ENCODE measurements around the gene FFAR1.
A peak's percentile ranks its signal among the peaks of the same experiment; 100 is the strongest.
"Not testable (repeated sequence)": the region's sequence is repeated elsewhere in the genome, so short reads cannot be mapped to it uniquely, and the experiment has no call there.

FFAR1 gene

GRCh38 chr19:35352177-35352447 lies 4.4 kb downstream of the FFAR1 start:
- no peak for DNase-seq (ENCODE audit: low read depth in 2 of 2)
- no peak for TF ChIP-seq CTCF (IDR thresholded peaks at IDR 0.05; ENCODE audit: low read depth, low read length)

GRCh38 chr19:35352448-35353304 lies 5.0 kb downstream of the FFAR1 start:
- H3K4me3 ChIP-seq (replicated peaks in 1 of 2; ENCODE audit: low read depth in 2 of 2, low read length in 2 of 2), result no peak overlapping the region
- peak; percentile 80 to 86 for DNase-seq (ENCODE audit: low read depth in 2 of 2)
- peak; percentile 74 for TF ChIP-seq CTCF (IDR thresholded peaks at IDR 0.05; ENCODE audit: low read depth, low read length)

More at GRCh38 chr19:35352177-35352447, 4.4 kb downstream of the FFAR1 start:
- H3K4me3 ChIP-seq (replicated peaks in 1 of 2; ENCODE audit: low read depth in 2 of 2, low read length in 2 of 2), result no peak overlapping the region

GRCh38 chr19:35353635-35354034 lies 5.9 kb downstream of the FFAR1 start:
- DNase-seq (ENCODE audit: low read depth in 2 of 2), result peak in 1 of 2 donors; percentile 53
- H3K4me3 ChIP-seq (replicated peaks in 1 of 2; ENCODE audit: low read depth in 2 of 2, low read length in 2 of 2), result no peak overlapping the region
- TF ChIP-seq CTCF (IDR thresholded peaks at IDR 0.05; ENCODE audit: low read depth, low read length), result no peak

- TF ChIP-seq CTCF (IDR thresholded peaks at IDR 0.05; ENCODE audit: low read depth, low read length), result no peak
- no peak overlapping the region for H3K4me3 ChIP-seq (replicated peaks in 1 of 2; ENCODE audit: low read depth in 2 of 2, low read length in 2 of 2)
- DNase-seq (ENCODE audit: low read depth in 2 of 2), result no peak
Measured at GRCh38 chr19:35354898-35355297, 7.2 kb downstream of the FFAR1 start.

GRCh38 chr19:35355791-35356460 lies 8.2 kb downstream of the FFAR1 start:
- no peak for TF ChIP-seq CTCF (IDR thresholded peaks at IDR 0.05; ENCODE audit: low read depth, low read length)
- H3K4me3 ChIP-seq (replicated peaks in 1 of 2; ENCODE audit: low read depth in 2 of 2, low read length in 2 of 2), result no peak overlapping the region
- peak in 1 of 2 donors; percentile 29 for DNase-seq (ENCODE audit: low read depth in 2 of 2)

GRCh38 chr19:35357867-35358573 lies 10.3 kb downstream of the FFAR1 start, which contains the start of gene FFAR3:
TSS of gene FFAR3 (plus strand) at chr19:35358460. CDS start at chr19:35358891, 431 bp downstream.
- peak; percentile 59 to 86 for DNase-seq (ENCODE audit: low read depth in 2 of 2)
- TF ChIP-seq CTCF (IDR thresholded peaks at IDR 0.05; ENCODE audit: low read depth, low read length), result no peak
- no peak within 1 kb of the TSS for H3K4me3 ChIP-seq (replicated peaks in 1 of 2; ENCODE audit: low read depth in 2 of 2, low read length in 2 of 2)

- DNase-seq (ENCODE audit: low read depth in 2 of 2); H3K4me3 ChIP-seq (replicated peaks in 1 of 2; ENCODE audit: low read depth in 2 of 2, low read length in 2 of 2): not testable (repeated sequence)
Measured at GRCh38 chr19:35358834-35359233, 11.1 kb downstream of the FFAR1 start.

GRCh38 chr19:35359395-35359794 lies 11.7 kb downstream of the FFAR1 start:
- not testable (repeated sequence) for H3K4me3 ChIP-seq (replicated peaks in 1 of 2; ENCODE audit: low read depth in 2 of 2, low read length in 2 of 2); DNase-seq (ENCODE audit: low read depth in 2 of 2)

GRCh38 chr19:35360081-35360480 lies 12.4 kb downstream of the FFAR1 start:
- DNase-seq (ENCODE audit: low read depth in 2 of 2); H3K4me3 ChIP-seq (replicated peaks in 1 of 2; ENCODE audit: low read depth in 2 of 2, low read length in 2 of 2): not testable (repeated sequence)
